Hepatocyte (in vitro differentiated cells): ENCODE measurements around the gene MAP3K20. TPM values are rescaled to one million over a fixed set of nuclear protein-coding genes. Genes with fewer than 3 reads are reported as not detected.

ENCODE experiments used
- DNase-seq: peaks from one replicate; pipeline ENCODE4 v3.0.0-alpha.2; 2016; ENCODE audit warnings: low spot score
- H2AFZ ChIP-seq: fragments of 200-600 bp; sonication (generic); 2 replicates; pipeline ENCODE4 v1.6.0; 2016; ENCODE audit warnings: antibody characterized with exemption, mild to moderate bottlenecking
- H3K27ac ChIP-seq: fragments of 200-600 bp; sonication (generic); 2 replicates; pipeline ENCODE4 v1.5.1; 2016; ENCODE audit warnings: mild to moderate bottlenecking
- H3K27me3 ChIP-seq: fragments of 200-600 bp; sonication (generic); 2 replicates; pipeline ENCODE4 v1.6.1; 2016
- H3K36me3 ChIP-seq: fragments of 200-600 bp; sonication (generic); replicated peaks from 2 replicates; pipeline ENCODE4 v1.5.1; 2016; ENCODE audit warnings: low read depth; ENCODE audit not compliant: insufficient read depth
- H3K4me1 ChIP-seq: fragments of 200-600 bp; sonication (generic); 2 replicates; pipeline ENCODE4 v1.5.1; 2016; ENCODE audit warnings: mild to moderate bottlenecking, moderate library complexity; ENCODE audit not compliant: insufficient read depth
- H3K4me2 ChIP-seq: fragments of 200-600 bp; sonication (generic); 2 replicates; pipeline ENCODE4 v1.6.0; 2016
- H3K4me3 ChIP-seq: fragments of 200-600 bp; sonication (generic); 2 replicates; pipeline ENCODE4 v1.5.1; 2016; ENCODE audit warnings: mild to moderate bottlenecking
- H3K79me2 ChIP-seq: fragments of 200-600 bp; sonication (generic); 2 replicates; pipeline ENCODE4 v1.6.0; 2017; ENCODE audit warnings: mild to moderate bottlenecking
- H3K9me2 ChIP-seq: fragments of 200-600 bp; sonication (generic); replicated peaks from 2 replicates; pipeline ENCODE4 v1.6.0; 2017; ENCODE audit warnings: mild to moderate bottlenecking; ENCODE audit not compliant: insufficient read depth
- H3K9me3 ChIP-seq: fragments of 200-600 bp; sonication (generic); 2 replicates; pipeline ENCODE4 v1.5.1; 2016; ENCODE audit warnings: low read depth, mild to moderate bottlenecking
- H4K20me1 ChIP-seq: fragments of 200-600 bp; sonication (generic); 2 replicates; pipeline ENCODE4 v1.6.0; 2016; ENCODE audit warnings: mild to moderate bottlenecking; ENCODE audit not compliant: insufficient read depth, poor library complexity, severe bottlenecking
- EZH2 ChIP-seq: fragments of 200-600 bp; sonication (generic); IDR thresholded peaks from 2 replicates; pipeline ENCODE4 v1.6.1; 2016; ENCODE audit warnings: antibody characterized with exemption, mild to moderate bottlenecking, borderline replicate concordance
- EZH2phosphoT487 ChIP-seq: fragments of 200-600 bp; sonication (generic); IDR thresholded peaks from one replicate; pipeline ENCODE4 v1.6.1; 2018; ENCODE audit warnings: antibody characterized with exemption, mild to moderate bottlenecking, low read depth, moderate library complexity; ENCODE audit not compliant: unreplicated experiment, severe bottlenecking
- WGBS: methylation state at CpG from one replicate; pipeline ENCODE4 v1.1.6; 2016; ENCODE audit warnings: low lambda C conversion rate; ENCODE audit errors: missing lambda C conversion rate; 5-methylcytosine and 5-hydroxymethylcytosine counted together
- polyA plus RNA-seq: library from polyadenylated mRNA; unstranded; fragments of >200 nt; fragmentation: Nextera tagmentation; extraction: Ambion mirVana; gene quantifications from 2 replicates; pipeline ENCODE4 v1.2.1, GENCODE V29; 2016
- total RNA-seq: library from RNA; depleted of rRNA; stranded (reverse); fragments of >200 nt; gene quantifications from 2 replicates; pipeline ENCODE4 v1.2.3, GENCODE V29; 2014
- TF ChIP-seq, protein P1 (sequence below): fragments of 200-600 bp; sonication (generic); IDR thresholded peaks from 2 replicates; pipeline ENCODE4 v1.5.1; 2016; ENCODE audit warnings: antibody characterized with exemption, mild to moderate bottlenecking; ENCODE audit not compliant: poor library complexity

MAP3K20 gene
- total and polyA plus RNA-seq, 2 experiments from 2014 or later = 16.5 to 23.3 TPM

DNA sequence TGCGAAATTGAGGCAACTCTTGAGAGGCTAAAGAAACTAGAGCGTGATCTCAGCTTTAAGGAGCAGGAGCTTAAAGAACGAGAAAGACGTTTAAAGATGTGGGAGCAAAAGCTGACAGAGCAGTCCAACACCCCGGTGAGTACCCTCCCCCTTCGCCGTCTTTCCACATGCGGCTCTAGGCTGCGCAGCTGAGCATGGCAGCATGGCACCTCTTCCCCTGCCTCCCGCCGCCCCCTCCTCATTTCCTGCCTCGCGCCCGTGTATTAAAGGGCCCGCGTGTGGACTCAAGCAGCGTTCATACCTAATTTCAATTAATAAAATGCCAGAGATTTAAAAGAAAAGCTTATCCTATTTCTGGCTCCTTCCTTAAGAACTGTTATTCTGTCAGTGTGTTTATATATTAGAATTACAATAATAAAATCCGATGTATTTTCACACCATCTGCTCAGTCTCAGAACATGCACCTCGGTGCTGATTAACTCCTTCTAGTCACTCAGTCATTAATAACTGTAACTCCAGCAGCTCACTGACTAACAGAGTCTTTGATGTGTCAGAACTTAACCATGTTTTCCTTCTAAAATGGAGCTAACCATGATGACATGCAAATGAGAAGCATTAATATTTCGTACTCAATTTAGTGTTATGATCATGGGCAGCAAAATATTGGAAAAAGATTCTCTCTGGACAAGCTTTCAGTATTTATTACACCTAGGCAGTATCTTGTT lies 141.6 kb downstream of the MAP3K20 start:
- no peak overlapping the region for H3K27ac ChIP-seq
- 87% methylated on average over 20 of the region's 20 CpGs for WGBS
- peaks cover 16% of the 10 kb centered on the region for H3K4me1 ChIP-seq

GRCh38 chr2:173218326-173219056 lies 142.8 kb downstream of the MAP3K20 start:
- Histone ChIP-seq H3K27ac (peak overlapping the region; percentile 29), H3K4me3 (no peak overlapping the region)

More for the DNA sequence above, 141.6 kb downstream of the MAP3K20 start:
- Histone ChIP-seq H3K79me2 (no peaks in the 10 kb centered on the region), H3K36me3 (no peaks in the 10 kb centered on the region), H4K20me1 (no peaks in the 10 kb centered on the region), H3K27me3 (no peaks in the 10 kb centered on the region), H3K4me3 (no peak overlapping the region), H2AFZ (no peak overlapping the region), H3K4me2 (no peak overlapping the region), H3K9me3 (no peaks in the 10 kb centered on the region), H3K9me2 (no peaks in the 10 kb centered on the region)
- TF ChIP-seq, protein P1, sequence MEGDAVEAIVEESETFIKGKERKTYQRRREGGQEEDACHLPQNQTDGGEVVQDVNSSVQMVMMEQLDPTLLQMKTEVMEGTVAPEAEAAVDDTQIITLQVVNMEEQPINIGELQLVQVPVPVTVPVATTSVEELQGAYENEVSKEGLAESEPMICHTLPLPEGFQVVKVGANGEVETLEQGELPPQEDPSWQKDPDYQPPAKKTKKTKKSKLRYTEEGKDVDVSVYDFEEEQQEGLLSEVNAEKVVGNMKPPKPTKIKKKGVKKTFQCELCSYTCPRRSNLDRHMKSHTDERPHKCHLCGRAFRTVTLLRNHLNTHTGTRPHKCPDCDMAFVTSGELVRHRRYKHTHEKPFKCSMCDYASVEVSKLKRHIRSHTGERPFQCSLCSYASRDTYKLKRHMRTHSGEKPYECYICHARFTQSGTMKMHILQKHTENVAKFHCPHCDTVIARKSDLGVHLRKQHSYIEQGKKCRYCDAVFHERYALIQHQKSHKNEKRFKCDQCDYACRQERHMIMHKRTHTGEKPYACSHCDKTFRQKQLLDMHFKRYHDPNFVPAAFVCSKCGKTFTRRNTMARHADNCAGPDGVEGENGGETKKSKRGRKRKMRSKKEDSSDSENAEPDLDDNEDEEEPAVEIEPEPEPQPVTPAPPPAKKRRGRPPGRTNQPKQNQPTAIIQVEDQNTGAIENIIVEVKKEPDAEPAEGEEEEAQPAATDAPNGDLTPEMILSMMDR = no peak
- TF ChIP-seq EZH2phosphoT487 (no peak), EZH2 (no peak)
- DNase-seq = no peak

GRCh38 chr2:173221132-173221695 lies 145.6 kb downstream of the MAP3K20 start:
- Histone ChIP-seq H3K9me3 (no peaks in the 10 kb centered on the region), H3K9me2 (no peaks in the 10 kb centered on the region), H3K27me3 (no peaks in the 10 kb centered on the region), H3K36me3 (no peaks in the 10 kb centered on the region), H4K20me1 (no peaks in the 10 kb centered on the region), H3K79me2 (no peaks in the 10 kb centered on the region), H2AFZ (no peak overlapping the region), H3K4me2 (no peak overlapping the region), H3K27ac (no peak overlapping the region), H3K4me1 (peaks cover 5% of the 10 kb centered on the region), H3K4me3 (no peak overlapping the region)
- WGBS = 84% methylated on average over 4 of the region's 4 CpGs
- no peak for DNase-seq
- TF ChIP-seq EZH2 = no peak
- TF ChIP-seq, protein P1 = no peak
- no peak for TF ChIP-seq EZH2phosphoT487

More at GRCh38 chr2:173218326-173219056, 142.8 kb downstream of the MAP3K20 start:
- TF ChIP-seq, protein P1 = no peak
- TF ChIP-seq EZH2 (no peak), EZH2phosphoT487 (no peak)
- H4K20me1 ChIP-seq = no peaks in the 10 kb centered on the region
- no peaks in the 10 kb centered on the region for H3K79me2 ChIP-seq
- no peaks in the 10 kb centered on the region for H3K9me2 ChIP-seq
- H3K9me3 ChIP-seq = no peaks in the 10 kb centered on the region
- DNase-seq = no peak
- no peaks in the 10 kb centered on the region for H3K36me3 ChIP-seq
- H2AFZ ChIP-seq = peak overlapping the region; percentile 13
- H3K27me3 ChIP-seq = no peaks in the 10 kb centered on the region
- WGBS = 31% methylated on average over 6 of the region's 6 CpGs
- H3K4me2 ChIP-seq = peak overlapping the region; percentile 52
- peaks cover 8% of the 10 kb centered on the region for H3K4me1 ChIP-seq
